ENCODE measurements around the gene MALT1.

Gene MALT1

DNA sequence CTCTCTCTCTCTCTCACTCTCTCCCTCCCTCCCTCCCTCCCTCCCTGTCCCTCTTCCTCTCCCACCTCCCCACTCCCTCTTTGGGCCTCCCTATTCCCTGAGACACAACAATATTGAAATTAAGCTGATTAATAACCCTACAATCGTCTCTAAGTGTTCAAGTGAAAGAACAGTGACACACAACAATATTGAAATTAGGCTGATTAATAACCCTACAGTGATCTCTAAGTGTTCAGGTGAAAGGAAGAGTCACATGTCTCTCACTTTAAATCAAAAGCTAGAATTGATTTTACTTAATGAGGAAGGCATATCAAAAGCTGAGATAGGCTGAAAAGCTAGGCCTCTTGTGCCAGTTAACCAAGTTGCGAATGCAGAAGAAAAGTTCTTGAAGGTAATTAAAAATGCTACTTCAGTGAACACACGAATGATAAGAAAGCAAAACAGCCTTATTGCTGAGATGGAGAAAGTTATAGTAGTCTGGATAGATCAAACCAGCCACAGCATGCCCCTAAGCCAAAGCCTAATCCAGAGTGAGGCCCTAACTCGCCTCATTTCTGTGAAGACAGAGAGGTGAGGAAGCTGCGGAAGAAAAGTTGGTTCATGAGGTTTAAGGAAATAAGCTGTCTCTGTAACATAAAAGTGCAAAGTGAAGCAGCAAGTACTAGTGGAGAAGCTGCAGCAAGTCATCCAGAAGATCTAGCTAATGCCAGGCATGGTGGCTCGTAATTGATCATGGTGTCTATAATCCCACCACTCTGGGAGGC, 21.3 kb downstream of the MALT1 start:
- DNase-seq, result no peak

DNA sequence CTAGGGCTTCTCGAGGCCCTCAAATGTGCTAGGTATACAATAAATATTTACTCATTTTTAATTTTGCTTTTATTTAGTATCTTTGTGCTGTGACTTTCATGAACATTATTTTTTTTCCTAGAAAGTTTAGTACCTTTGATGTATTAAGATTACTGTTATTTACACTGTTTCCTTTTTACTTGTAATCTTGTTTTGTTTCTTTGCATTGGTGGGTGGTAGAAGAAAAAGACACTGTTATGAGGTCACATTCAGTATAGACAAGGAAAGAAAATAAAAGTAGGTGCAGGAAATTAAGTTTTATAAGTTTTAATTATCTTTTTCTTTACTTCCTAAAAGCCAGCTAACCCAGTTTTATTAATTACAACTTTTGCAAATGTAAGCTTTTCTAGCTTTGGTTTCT, 23.0 kb downstream of the MALT1 start:
- no peak for DNase-seq

DNA sequence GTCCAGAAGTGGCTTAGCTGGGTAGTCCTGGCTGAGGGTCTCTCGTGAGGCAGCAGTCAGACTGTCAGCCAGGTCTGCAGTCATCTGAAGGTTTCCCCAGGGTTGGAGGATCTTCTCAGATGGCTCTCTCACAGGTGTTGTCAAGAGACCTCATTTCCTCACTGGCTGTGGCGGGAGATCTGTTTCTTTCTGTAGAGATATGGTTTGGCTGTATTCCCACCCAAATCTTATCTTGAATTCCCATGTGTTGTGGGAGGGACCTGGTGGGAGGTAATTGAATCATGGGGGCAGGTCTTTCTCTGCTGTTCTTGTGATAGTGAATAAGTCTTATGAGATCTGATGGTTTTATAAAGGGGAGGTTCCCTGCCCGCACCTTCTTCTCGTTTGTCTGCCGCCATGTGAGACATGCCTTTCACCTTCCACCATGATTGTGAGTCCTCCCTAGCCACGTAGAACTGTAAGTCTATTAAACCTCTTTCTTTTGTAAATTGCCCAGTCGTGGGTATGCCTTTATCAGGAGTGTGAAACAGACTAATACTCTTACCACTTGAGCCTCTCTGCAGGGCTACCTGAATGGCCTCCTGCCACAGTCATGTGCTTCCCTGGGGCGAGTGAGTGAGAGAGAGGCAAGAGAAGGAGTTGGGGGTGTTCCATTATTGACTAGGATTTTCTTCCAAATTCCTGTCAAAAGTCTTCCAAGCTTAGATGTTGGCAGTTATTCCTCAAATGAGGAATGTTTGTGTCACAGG, 23.6 kb downstream of the MALT1 start:
- DNase-seq, result no peak

DNA sequence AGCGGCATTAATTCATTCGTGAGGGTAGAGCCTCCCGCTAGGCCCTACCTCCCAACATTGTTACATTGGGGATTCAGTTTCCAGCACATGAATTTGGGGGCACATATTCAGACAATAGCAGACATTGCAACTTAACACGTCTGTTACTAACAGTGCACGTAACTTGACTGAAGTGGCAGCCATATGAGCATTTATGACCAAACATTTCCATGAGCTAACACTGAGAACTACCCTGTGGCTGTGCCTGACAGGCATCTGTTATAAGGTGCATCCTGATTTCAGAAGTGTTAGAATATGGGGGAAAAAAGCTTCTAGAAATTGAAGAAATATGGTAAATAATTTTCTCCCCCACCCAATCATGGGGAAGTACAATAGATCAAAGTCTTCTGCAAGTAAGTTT, 24.5 kb downstream of the MALT1 start:
- DNase-seq, result no peak

DNA sequence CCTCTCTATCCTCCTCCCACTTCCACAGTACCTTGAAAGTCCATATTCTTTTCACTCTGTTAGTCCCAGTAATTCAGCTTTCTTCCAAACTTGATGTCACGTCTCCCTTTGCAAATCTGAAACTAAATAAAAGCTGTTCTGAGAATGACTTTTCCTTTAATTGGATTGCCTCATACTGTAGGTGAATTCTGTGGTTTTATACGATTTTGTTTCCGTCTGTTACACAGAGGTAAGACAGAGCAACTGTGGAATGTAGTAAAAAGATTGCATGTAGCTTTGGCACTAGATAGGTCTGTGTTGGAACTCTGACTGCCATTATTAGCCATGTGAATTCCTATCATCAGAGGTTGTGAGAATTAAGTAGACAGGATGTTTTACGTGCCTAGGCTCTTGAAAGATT, 25.9 kb downstream of the MALT1 start:
- no peak for DNase-seq

DNA sequence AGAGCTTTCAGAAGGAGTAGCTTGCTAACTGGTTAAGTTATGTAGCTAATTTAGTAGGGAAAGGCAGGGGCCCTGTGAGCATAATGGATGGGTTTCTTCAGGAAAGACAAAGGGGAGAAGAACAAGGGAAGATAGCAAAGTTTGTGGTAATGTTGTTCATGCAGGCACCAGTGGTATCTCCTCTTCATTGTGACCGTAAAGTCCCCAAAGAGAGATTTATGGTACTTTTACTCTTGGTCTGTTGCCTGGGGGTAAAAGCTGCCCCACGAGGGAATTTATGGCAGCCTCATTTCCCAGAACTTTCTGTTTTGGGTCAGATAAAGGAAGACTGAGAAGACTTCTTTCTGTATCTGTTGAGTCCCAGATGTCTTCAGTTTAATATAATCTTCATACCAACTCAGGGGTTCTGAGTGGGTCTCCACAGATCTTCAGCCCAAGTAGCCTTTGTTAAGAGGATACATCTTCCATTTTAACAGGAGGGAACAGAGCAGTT, 27.5 kb downstream of the MALT1 start:
- no peak for DNase-seq

DNA sequence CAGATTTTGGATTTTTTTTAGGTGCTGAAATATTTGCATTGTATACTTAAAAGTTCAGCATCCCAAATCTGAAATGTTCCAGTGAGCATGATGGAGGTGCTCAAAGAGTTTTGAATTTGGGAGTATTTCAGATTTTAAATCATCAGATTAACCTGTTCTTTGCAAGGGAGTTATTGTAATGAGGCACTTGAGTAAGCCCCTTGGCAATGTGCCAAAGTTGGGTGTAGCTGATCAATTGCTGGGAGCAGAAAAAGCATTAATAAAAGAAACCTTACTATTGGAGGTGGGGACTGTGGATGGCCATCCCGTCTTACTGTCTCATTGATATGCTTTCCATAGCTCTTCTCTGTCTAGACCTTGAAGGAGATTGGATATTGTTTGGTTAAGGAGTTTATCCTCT, 28.3 kb downstream of the MALT1 start:
- no peak for DNase-seq

DNA sequence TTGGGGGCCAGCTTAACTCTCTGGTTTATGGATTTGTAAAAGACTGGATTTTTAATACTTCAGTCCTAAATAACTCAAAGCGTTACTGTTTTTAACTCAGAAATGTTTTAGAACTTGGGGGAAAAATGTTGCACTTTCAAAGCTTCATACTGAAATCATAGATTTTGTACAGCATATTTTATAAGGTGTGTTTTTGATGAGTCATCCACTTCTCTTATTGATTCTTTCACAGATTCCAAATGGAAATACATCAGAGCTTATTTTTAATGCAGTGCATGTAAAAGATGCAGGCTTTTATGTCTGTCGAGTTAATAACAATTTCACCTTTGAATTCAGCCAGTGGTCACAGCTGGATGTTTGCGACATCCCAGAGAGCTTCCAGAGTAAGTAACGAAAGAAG, 28.9 kb downstream of the MALT1 start:
- no peak for DNase-seq

DNA sequence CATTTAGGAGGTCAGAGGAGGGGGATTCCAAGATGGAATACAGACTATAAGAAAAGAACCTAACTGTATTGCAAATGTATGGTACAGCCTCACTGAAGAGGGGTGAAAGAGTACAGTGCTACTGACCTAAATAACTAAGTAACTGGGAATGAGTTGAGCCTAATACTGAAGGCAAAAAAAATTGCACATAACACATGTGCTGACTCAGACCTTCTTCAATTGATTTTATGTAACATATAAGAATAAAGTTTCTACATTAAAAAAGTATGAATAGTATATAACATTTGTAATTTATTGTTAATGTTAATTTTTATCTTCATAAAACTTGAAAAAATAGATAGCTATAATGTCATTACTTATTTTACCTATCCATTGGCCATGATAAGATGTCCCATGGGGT, 41.7 kb downstream of the MALT1 start:
- no peak for DNase-seq

DNA sequence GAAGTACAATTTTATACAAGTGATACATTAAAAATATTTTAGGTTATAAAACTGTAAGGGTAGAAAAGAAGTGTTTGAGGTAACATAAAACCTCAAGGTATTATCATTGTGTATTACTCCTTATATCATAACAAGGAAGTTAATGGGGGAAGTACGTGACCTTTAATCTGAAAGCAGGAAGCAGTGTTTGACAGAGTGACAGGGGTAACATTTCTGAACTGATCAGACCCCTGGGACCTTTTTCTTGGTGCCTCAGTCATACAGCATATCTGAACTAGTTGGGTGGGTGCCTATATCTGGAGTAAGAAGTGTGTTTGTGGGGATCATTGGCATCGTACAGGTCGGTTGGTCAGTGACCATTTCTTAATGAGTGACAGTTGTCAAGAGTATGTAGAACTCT, 43.0 kb downstream of the MALT1 start:
- DNase-seq, result no peak

DNA sequence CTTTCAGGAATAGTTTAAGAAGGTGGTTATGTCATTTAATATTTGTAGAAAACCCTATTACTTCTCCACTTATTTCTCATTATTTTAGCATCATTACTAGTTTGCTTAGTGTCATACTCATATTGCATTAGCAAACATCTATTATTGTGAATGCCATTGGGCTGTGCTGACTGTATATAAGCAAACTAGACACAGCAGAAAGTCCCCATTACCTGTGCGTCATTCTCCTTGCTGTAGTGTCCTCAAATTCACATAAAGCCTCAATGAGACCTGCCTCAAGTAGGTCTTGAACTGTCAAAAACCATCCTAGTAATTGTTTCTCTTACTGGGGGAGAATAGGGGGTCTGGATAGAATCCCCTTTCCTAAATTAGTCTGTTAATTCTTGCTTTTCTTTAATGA, 43.6 kb downstream of the MALT1 start:
- no peak for DNase-seq

DNA sequence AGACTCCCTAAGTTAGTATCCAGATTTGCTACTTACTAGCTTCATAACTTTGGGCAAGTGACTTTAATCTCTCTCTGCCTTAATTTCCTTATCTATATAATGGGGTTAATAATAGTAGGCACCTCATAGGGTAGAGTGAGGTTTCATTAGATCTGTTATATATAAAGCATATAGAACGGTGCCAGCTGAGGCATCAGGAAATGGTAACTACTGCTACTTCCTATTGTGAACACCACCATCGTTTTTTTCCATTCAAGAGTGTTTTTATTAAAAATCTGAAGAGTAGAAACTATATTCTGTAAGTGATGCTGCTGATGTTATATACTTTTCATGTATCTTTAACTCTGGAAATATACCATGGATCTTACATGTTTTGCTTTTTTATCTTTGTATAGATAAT, 44.3 kb downstream of the MALT1 start:
- DNase-seq, result no peak

DNA sequence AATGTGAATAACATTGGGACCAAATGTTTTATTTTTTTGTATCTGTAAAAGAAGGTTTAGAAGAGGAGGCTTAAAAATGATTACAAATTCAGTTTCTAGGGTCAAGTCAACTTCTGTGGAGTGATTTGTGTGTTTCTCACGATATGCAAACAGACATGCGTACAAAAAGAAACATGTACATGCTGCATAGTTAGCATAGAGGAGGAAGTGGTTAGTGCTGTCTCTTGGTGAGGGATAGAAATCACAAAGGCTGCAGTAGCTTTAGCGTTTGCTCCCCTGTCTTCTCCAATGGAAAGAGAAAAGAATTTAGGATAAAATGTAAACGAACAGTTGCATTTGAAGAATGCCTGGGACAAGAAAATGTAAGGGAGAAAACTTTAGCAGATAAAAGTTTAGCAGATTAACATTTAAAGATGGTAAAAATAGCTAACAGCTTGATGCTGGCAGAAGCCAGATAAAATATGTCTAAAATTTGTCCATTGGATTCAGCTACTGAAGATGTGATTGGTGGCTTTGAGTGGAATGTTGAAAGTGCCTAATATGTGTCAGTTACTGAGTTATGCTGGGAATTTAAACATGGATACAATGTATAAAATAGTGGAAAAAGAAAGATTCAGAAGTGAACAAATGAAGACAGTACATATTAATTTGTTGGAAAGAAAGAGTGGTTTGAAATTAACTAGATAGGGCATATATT, 44.9 kb downstream of the MALT1 start:
- DNase-seq, result no peak

DNA sequence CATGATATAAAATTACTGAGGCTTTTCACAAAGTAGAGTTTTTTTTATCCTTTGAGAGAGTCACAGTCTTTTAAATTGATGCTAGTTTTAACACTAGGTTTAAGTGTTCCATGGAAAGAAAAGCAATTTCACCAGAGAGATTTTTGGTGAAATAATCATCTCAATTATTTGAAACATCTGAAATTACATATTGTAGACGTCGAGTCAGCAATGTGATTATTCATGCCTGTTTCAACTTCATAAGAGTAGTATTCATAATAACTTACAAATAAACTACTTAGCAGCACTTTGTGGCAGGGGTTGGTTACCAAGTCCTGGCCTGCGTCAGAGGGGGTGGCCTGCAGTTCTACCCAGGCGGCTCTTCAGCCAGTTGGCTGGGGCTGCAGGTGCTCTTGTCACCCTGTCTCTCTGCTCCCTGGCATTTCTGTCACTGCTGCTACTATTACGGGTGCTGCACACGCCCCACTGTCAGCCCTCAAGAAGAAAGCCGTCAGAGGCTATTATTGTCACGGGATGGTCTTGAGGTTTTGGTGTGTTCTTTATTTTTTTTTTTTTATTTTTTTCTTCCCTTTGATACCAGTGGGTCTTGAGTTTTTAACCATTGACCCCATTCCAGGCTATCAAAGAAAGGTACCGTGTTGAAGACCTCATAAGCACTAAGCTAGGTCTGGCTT, 50.4 kb downstream of the MALT1 start:
- no peak for DNase-seq

DNA sequence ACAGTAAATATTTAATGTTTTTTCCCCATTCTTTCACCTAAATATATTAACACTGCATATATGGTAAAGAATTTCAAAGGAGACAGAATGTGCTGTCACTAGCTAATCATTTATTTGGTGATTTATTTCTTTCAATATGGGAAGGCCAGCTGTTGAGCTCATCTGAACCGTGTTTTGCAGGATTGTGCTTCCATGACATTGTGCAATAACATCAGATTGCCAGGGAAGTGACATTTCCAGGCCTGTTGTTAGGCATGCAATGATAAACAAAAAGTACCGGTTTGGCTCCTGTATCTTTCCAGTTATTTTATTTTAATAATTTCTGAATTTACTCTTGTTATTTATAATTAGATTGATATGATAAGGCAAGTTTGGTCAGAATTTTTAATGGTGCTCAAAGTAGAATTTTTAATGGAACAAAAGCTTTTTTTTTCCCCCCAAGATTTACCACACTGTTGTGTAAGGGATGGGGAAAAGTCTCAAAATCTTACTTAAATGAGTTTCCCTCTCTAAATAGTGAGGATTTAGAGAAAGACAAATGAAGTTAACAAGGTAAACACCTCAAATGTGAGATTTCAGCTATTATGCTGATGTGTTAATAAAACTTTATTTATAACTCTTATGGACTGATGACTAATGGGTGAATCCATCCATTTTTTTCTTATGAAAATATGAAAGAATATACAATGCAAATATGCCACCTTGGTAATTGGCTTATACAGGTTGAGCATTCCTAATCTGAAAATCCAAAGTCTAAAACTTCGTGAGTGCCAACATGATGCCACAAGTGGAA, 52.7 kb downstream of the MALT1 start:
- no peak for DNase-seq

DNA sequence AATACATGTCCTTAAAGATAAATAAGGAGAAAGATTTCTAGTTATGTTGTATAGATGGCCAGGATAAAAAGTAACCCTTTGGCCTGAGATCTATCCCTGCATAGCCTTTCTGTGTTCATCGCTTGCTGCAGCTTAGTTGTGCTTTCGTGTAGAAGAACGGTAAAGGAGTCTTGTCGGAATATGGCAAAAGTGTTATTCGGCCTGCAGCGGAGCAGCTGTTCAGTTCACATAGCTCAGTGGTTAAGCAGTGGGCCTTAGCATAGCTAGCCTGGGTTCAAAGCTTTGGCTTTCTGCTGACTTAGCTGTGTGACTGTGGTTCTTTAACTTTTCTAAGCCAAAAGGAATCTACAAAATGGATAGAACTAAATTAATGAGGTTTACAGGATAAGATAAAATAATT, 55.4 kb downstream of the MALT1 start:
- no peak for DNase-seq

DNA sequence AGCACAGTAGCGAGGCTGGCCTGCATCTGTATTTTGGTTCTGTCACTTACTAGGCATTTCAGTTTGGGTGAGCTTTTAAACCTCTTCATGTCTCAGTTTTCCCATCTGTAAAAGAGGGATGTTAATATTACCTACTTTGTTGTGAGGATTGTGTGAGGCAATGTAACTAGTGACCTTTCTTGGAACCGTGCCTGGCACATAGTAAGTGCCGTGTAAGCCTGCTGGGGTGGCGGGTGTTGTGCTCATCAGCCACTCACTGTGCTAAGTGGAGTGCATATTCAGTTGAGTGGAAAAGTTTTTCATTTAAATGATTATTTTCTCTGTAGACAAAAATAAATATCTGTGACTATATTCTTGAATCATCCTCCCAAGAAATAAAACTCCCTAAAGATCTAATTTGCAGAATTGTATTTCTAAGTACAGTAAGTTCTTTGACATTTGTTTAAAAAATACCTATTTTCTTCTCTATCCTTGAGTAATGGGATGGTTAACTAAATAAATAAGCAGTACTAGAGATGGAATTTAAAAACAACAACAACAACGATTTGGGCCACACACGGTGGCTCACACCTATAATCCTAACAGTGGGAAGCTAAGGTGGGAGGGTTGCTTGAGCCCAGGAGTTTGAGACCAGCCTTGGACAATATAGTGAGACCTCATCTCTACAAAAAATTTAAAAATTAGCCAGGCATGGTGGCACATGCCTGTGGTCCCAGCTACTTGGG, 56.7 kb downstream of the MALT1 start:
- no peak for DNase-seq

DNA sequence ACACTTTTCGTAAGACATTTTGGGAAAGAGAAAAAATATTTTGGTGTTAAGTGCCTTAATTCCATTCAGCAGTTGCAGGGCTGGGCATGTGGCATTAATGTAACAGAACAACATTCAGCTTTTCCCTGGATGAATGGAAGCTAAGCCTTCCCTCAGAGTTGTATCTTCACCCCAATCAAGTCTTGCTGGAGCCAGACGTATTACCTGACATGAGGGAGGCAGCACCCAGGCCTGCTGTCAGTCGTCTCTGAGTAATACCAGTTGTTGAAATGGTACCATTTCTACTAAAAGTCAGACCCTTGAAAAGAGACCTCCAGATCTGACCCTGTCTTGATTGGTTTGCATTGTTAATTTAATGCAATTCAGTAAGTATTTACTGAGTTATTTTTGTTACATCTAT, 57.5 kb downstream of the MALT1 start:
- no peak for DNase-seq

DNA sequence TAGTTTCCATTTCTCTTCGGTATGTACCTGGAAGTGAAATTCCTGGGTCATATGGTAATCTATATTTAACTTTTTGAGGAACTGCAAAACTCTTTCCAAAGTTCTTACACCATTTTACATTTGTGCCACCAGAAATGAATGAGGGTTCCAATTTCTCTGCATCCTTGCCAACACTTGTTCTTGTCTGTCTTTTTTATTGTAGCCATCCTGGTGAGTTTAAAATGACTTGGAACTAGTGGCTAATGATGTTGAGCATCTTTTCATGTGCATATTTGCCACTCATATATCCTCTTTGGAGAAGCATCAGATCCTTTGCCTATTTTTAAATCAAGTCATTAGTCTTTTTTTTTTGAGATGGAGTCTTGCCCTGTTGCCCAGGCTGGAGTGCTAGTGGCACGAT, 59.4 kb downstream of the MALT1 start:
- no peak for DNase-seq

DNA sequence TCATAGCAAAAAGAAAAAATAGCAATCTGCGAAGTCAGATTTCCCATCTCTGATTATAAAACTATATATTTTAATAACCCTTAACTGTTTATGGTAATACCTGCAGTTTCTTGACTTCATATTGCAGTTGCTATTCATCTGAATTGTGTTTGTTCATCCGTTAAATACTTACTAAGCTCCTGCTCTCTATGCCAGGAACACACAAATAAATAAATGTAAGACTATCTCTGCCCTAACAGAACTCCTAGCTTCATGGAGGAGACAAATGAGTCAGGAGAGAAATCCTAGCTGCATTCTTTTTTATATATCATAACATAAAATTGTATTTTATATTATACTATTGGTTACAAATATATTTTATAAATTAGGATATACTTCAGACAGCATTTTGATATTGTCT, 61.2 kb downstream of the MALT1 start:
- DNase-seq, result no peak

DNA sequence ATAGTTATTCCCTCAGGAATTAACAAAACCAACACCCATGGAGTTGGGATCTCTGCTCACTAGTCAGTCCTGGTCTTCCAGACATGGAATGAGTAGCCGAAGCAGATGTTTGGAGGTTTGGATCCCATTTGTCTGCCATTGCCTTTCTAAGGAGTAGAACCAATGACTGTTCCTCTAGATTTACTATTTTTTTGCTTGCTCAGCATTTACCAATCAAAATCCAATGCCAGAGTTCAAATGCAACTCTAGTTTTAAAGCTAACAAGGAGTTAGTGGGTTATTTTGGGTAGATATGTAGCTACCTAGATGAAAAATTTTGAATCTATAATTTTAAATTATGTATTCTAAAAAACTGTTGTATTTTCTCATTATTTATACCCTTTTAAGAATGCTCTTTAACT, 62.6 kb downstream of the MALT1 start:
- DNase-seq, result no peak

DNA sequence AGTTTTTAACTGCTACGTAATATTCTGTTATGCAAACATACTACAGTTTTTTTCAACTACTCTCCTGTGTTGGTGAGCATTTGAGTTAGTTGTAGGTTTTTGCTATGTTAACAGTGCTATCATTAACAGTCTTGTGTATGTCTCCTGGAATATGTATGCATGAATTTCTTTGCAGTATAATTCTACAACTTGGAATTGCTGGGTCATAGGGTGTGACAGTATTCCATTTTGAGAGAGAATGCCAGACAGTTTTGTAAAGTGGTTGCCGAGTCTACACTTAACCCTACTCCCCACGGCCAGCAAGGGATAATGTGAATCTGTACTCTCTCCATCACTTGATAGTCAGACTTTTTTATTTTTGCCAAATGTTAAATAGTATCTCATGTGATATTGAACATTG, 67.1 kb downstream of the MALT1 start:
- DNase-seq, result no peak
